B cell (primary cell): ENCODE data around the gene PHTF2. TPM values are rescaled to one million over a fixed set of nuclear protein-coding genes. Genes with fewer than 3 reads are reported as not detected.
"Not testable (repeated sequence)": the region's sequence is repeated elsewhere in the genome, so short reads cannot be mapped to it uniquely, and the experiment has no call there.

Experiments used
- ATAC-seq: fragments of 200-7000 bp; cut with Tn5 transposase; one replicate; pipeline ENCODE4 v1.10.0; 2021; ENCODE audit warnings: low read depth, mild to moderate bottlenecking, moderate number of reproducible peaks, moderate library complexity
- CTCF ChIA-PET: fragments of 350-600 bp; sonication (Branson Sonifier 250); formaldehyde crosslinking; loops from one replicate; lab custom pipeline; 2021; ENCODE audit warnings: antibody characterized with exemption, inconsistent platforms; lab: Charles Lee
- POLR2A ChIA-PET: fragments of 350-600 bp; sonication (Branson Sonifier 250); formaldehyde crosslinking; loops from one replicate; lab custom pipeline; 2021; ENCODE audit warnings: antibody characterized with exemption; lab: Charles Lee
- DNase-seq: peaks from one replicate; pipeline ENCODE4 v3.0.0; 2013
- H2AFZ ChIP-seq: 2 replicates; pipeline ENCODE4 v1.6.1; 2012; ENCODE audit warnings: mild to moderate bottlenecking, low read depth, low read length; ENCODE audit not compliant: insufficient read depth, poor library complexity, severe bottlenecking
- H3K27ac ChIP-seq, 2 donors: 1 replicate in 1 of 2; 2 replicates in 1 of 2; pipeline ENCODE4 v1.5.1; 2012 to 2013; ENCODE audit warnings: low read length in 2 of 2, mild to moderate bottlenecking in 2 of 2, moderate library complexity in 1 of 2
- H3K27me3 ChIP-seq, 4 experiments: fragments of 200-600 bp in 1 of 4; sonication (generic) in 1 of 4; replicated peaks in 1 of 4; 1 replicate in 2 of 4; 2 replicates in 2 of 4; pipeline versions ENCODE4 v1.6.1 to v1.7.0; 2013 to 2016; ENCODE audit warnings: low read length in 3 of 4, mild to moderate bottlenecking in 2 of 4, mixed read lengths in 1 of 4, moderate library complexity in 1 of 4; ENCODE audit not compliant: insufficient read depth in 4 of 4, control insufficient read depth in 3 of 4; ENCODE audit errors: control extremely low read depth in 1 of 4
- H3K36me3 ChIP-seq, 2 experiments: replicated peaks in 1 of 2; 1 replicate in 1 of 2; 2 replicates in 1 of 2; pipeline versions ENCODE4 v1.6.1 to v1.7.1; 2013; ENCODE audit warnings: low read length in 1 of 2; ENCODE audit not compliant: insufficient read depth in 2 of 2, control insufficient read depth in 1 of 2; ENCODE audit errors: control extremely low read depth in 1 of 2, extremely low read depth in 1 of 2
- H3K4me1 ChIP-seq, 2 donors: fragments of 200-600 bp in 1 of 2; sonication (generic) in 1 of 2; 1 replicate in 1 of 2; 2 replicates in 1 of 2; pipeline versions ENCODE4 v1.5.1 to v1.6.1; 2013 to 2017; ENCODE audit warnings: low read length in 2 of 2; ENCODE audit not compliant: control insufficient read depth in 2 of 2, insufficient read depth in 2 of 2
- H3K4me2 ChIP-seq: replicated peaks from 2 replicates; pipeline ENCODE3; 2012; ENCODE audit warnings: mild to moderate bottlenecking, low read depth, low read length; ENCODE audit not compliant: poor library complexity, severe bottlenecking
- H3K4me3 ChIP-seq, 5 experiments: fragments of 200-600 bp in 1 of 5; sonication (generic) in 1 of 5; 1 replicate in 3 of 5; 2 replicates in 2 of 5; pipeline versions ENCODE4 v1.5.1 to v1.7.0; 2011 to 2016; ENCODE audit warnings: low read length in 4 of 5, mild to moderate bottlenecking in 4 of 5, low read depth in 2 of 5, control low read depth in 1 of 5, moderate library complexity in 1 of 5; ENCODE audit not compliant: insufficient read depth in 1 of 5; ENCODE audit errors: control extremely low read depth in 1 of 5, extremely low read depth in 1 of 5
- H3K79me2 ChIP-seq: fragments of 200-600 bp; sonication (generic); one replicate; pipeline ENCODE4 v1.6.0; 2016; ENCODE audit warnings: low read length; ENCODE audit not compliant: control insufficient read depth, insufficient read depth
- H3K9ac ChIP-seq: fragments of 200-600 bp; sonication (generic); 2 replicates; pipeline ENCODE4 v1.6.1; 2017; ENCODE audit warnings: mild to moderate bottlenecking, low read length, moderate library complexity
- H3K9me3 ChIP-seq, 3 donors: one replicate each; pipeline versions ENCODE4 v1.6.1 to v1.7.1; 2013; ENCODE audit warnings: low read length in 2 of 3; ENCODE audit not compliant: control insufficient read depth in 2 of 3, insufficient read depth in 1 of 3; ENCODE audit errors: control extremely low read depth in 1 of 3
- H4K20me1 ChIP-seq: 2 replicates; pipeline ENCODE4 v1.6.0; 2012; ENCODE audit warnings: mild to moderate bottlenecking, low read length; ENCODE audit not compliant: insufficient read depth, control insufficient read depth, poor library complexity, severe bottlenecking
- H3K27ac Mint-ChIP-seq: one replicate; pipeline ENCODE4 v1.8.0; 2021; ENCODE audit warnings: mixed read lengths
- H3K27me3 Mint-ChIP-seq: one replicate; pipeline ENCODE4 v1.8.0; 2021; ENCODE audit warnings: mixed read lengths
- H3K4me1 Mint-ChIP-seq: one replicate; pipeline ENCODE4 v1.8.0; 2021; ENCODE audit warnings: mixed read lengths
- H3K4me3 Mint-ChIP-seq: one replicate; pipeline ENCODE4 v1.8.0; 2021; ENCODE audit warnings: mixed read lengths
- H3K9me3 Mint-ChIP-seq: one replicate; pipeline ENCODE4 v1.8.0; 2022; ENCODE audit warnings: mixed read lengths; ENCODE audit not compliant: insufficient read depth
- EZH2 ChIP-seq: IDR thresholded peaks from 2 replicates; pipeline ENCODE4 v1.6.1; 2012; ENCODE audit warnings: borderline replicate concordance, low read depth, mild to moderate bottlenecking, moderate library complexity, low read length; ENCODE audit not compliant: insufficient read depth, poor library complexity, severe bottlenecking
- WGBS: methylation state at CpG from one replicate; pipeline ENCODE4 v1.1.5; 2013; ENCODE audit warnings: missing lambda C conversion rate; ENCODE audit not compliant: insufficient coverage; 5-methylcytosine and 5-hydroxymethylcytosine counted together
- intact Hi-C: fragments of 100-400 bp; cut with micrococcal nuclease; formaldehyde crosslinking; loops from one replicate; pipeline ENCODE4 v1.10.0; 2022
- polyA plus RNA-seq: library from polyadenylated mRNA; depleted of rRNA; stranded (reverse); fragments of >200 nt; gene quantifications from 2 replicates; pipeline ENCODE4 v1.2.3, GENCODE V29; 2012
- total RNA-seq, 2 donors: library from RNA; stranded (reverse); fragments of 120-200 nt in 1 of 2; gene quantifications; 1 replicate in 1 of 2; 2 replicates in 1 of 2; pipeline versions ENCODE4 v1.2.3 to v1.2.4, GENCODE V29; 2013 to 2022
- TF ChIP-seq, protein P1 (sequence below): fragments of 200-600 bp; IDR thresholded peaks from one replicate; pipeline ENCODE4 v1.8.0; 2022; ENCODE audit warnings: antibody characterized with exemption, mild to moderate bottlenecking

Gene PHTF2
- total and polyA plus RNA-seq, 2 donors (not counting 1 experiment from before 2014, with no cell fraction given) = 35.3 to 44.8 TPM

DNA sequence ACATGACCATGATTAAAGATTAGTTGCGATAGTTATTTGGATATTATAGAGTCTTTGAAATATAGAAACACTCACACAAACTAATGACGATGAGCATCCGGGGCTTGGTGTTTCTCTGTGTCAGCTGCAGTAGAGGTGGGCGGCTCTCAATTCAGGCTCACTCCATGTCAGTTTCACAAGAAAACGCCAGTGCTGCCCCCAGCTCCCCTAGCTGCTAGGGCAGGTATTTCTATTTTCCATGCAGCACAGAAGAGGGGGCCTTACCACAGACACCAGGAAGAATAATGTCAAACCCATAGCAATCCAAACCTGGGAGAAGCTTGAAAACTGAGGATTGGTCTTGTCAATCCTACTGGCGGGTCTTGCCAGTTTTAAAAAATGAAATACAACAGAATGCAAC lies 197.1 kb downstream of the PHTF2 start:
- intact Hi-C loops = no loop called here
- H3K9me3 Mint-ChIP-seq = peaks cover 4% of the 10 kb centered on the region
- H3K4me1 Mint-ChIP-seq = no peaks in the 10 kb centered on the region
- no peaks in the 10 kb centered on the region for H3K27me3 ChIP-seq
- H3K36me3 ChIP-seq = no peaks in the 10 kb centered on the region
- POLR2A ChIA-PET = no interaction called here
- ATAC-seq (no peak), DNase-seq (no peak)
- no peaks in the 10 kb centered on the region for H3K4me1 ChIP-seq
- H3K9ac ChIP-seq = no peak overlapping the region
- 87% methylated on average over 3 of the region's 6 CpGs for WGBS
- CTCF ChIA-PET = no interaction called here
- H3K27ac ChIP-seq = no peak overlapping the region
- no peak overlapping the region for H2AFZ ChIP-seq
- TF ChIP-seq, protein P1, sequence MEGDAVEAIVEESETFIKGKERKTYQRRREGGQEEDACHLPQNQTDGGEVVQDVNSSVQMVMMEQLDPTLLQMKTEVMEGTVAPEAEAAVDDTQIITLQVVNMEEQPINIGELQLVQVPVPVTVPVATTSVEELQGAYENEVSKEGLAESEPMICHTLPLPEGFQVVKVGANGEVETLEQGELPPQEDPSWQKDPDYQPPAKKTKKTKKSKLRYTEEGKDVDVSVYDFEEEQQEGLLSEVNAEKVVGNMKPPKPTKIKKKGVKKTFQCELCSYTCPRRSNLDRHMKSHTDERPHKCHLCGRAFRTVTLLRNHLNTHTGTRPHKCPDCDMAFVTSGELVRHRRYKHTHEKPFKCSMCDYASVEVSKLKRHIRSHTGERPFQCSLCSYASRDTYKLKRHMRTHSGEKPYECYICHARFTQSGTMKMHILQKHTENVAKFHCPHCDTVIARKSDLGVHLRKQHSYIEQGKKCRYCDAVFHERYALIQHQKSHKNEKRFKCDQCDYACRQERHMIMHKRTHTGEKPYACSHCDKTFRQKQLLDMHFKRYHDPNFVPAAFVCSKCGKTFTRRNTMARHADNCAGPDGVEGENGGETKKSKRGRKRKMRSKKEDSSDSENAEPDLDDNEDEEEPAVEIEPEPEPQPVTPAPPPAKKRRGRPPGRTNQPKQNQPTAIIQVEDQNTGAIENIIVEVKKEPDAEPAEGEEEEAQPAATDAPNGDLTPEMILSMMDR = no peak
- TF ChIP-seq EZH2 = no peak
- no peak overlapping the region for H3K4me3 Mint-ChIP-seq
- H3K4me2 ChIP-seq = no peak overlapping the region
- H3K27me3 Mint-ChIP-seq = peaks cover 4% of the 10 kb centered on the region
- H3K9me3 ChIP-seq = no peaks in the 10 kb centered on the region
- H4K20me1 ChIP-seq = no peaks in the 10 kb centered on the region
- no peak overlapping the region for H3K4me3 ChIP-seq
- H3K27ac Mint-ChIP-seq = no peak overlapping the region
- no peaks in the 10 kb centered on the region for H3K79me2 ChIP-seq

DNA sequence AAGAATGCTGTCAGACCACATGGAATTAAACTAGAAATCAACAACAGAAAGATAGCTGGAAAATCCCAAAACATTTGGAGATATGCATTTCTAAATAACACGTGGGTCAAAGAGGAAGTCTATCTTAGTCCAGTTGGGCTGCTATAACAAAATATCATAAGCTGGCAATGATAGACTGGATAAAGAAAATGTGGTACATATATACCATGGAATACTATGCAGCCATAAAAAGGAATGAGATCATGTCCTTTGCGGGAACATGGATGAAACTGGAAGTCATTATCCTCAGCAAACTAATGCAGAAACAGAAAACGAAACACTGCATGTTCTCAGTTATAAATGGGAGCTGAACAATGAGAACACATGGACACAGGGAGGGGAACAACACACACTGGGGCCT lies 200.6 kb downstream of the PHTF2 start:
- H4K20me1 ChIP-seq, H2AFZ ChIP-seq, H3K4me3 Mint-ChIP-seq, H3K27ac Mint-ChIP-seq, H3K9me3 ChIP-seq, H3K79me2 ChIP-seq, POLR2A ChIA-PET, DNase-seq, H3K9ac ChIP-seq, CTCF ChIA-PET, H3K4me1 ChIP-seq, H3K36me3 ChIP-seq, H3K27ac ChIP-seq, H3K4me2 ChIP-seq, H3K27me3 Mint-ChIP-seq, ATAC-seq, H3K27me3 ChIP-seq, H3K4me1 Mint-ChIP-seq, H3K4me3 ChIP-seq, H3K9me3 Mint-ChIP-seq, intact Hi-C loops: not testable (repeated sequence)
- WGBS = 93% methylated on average over 2 of the region's 3 CpGs
